GM11168 (cell line): ENCODE results near the gene MAGEA4.

Source experiments
- in situ Hi-C: fragments of 300-500 bp; cut with MboI; formaldehyde crosslinking; loops from one replicate; pipeline ENCODE4 v1.12.0; 2022; ENCODE audit warnings: low sequenced_read_pairs; ENCODE audit not compliant: unreplicated experiment

Gene MAGEA4

GRCh38 chrX:151922692-151923091 lies 10.0 kb downstream of the MAGEA4 start:
- in situ Hi-C loops: no loop called here

DNA sequence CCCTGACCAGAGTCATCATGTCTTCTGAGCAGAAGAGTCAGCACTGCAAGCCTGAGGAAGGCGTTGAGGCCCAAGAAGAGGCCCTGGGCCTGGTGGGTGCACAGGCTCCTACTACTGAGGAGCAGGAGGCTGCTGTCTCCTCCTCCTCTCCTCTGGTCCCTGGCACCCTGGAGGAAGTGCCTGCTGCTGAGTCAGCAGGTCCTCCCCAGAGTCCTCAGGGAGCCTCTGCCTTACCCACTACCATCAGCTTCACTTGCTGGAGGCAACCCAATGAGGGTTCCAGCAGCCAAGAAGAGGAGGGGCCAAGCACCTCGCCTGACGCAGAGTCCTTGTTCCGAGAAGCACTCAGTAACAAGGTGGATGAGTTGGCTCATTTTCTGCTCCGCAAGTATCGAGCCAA lies 11.0 kb downstream of the MAGEA4 start:
- in situ Hi-C loops: no loop called here

- in situ Hi-C loops: no loop called here
Observed at GRCh38 chrX:151929126-151929525, 16.4 kb downstream of the MAGEA4 start.

DNA sequence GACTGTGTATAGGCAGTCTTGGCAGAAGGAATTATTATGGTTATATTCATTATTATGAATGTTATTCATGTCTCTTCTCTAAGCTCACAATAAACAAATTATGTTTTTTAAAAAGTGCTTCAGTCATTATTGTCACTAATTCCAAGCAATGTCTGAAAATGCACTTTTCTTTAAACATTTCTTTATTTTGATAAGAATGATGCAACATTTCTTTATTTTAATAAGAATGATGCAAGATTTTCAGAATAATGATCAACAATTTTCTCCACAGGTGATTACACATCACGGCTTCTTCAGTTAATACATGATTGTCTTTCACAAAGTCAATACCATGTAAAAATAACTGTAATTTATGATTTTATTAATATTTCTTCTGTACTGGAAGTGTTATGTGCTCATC lies 22.7 kb downstream of the MAGEA4 start:
- in situ Hi-C loops: no loop called here

- in situ Hi-C loops: no loop called here
Observed at GRCh38 chrX:151938172-151938571, 25.5 kb downstream of the MAGEA4 start.

GRCh38 chrX:151954730-151955129 lies 42.0 kb downstream of the MAGEA4 start:
- in situ Hi-C loops: no loop called here

DNA sequence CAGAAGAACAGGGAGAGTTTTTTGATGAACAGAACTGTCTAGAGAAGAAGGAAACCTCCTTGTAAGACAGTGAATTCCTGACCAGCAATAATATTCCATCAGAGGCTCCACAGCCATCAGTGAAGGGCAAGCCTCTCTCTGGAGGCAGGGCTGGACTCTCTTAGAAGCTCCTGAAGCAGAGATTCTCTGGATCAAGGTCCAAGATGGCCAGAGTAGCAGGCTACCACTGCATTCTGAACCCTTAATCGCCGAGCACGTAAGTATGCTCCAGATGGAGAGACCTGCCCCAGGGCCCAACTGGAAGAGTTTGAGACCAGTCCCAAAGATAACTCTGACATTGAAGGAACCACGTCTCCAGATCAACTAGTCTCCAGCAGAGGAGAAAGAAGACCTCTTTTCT lies 45.4 kb downstream of the MAGEA4 start:
- in situ Hi-C loops: no loop called here

DNA sequence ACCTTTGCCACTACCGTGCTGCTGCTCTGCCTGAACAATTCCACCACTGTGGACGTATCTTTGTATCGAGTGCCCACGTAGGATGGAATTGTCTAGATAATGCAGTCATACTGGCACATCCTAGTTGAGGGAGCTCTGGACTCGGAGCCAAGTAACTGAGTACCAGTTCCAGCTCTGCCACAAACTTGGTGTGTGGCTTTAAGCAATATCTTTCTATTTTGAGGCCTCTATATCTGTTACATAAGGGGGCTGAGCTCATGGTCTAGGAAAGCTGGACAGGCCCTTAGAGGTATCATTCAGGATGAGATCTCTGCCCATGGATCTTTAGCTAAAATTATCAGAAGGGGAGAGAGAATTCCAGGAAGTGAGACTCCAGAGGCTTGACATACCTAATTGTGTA lies 49.3 kb downstream of the MAGEA4 start:
- in situ Hi-C loops: no loop called here

GRCh38 chrX:151966236-151966635 lies 53.5 kb downstream of the MAGEA4 start:
- in situ Hi-C loops: no loop called here

- in situ Hi-C loops: no loop called here
Observed at GRCh38 chrX:151970027-151970426, 57.3 kb downstream of the MAGEA4 start.

GRCh38 chrX:151970661-151971060 lies 58.0 kb downstream of the MAGEA4 start:
- in situ Hi-C loops: no loop called here

DNA sequence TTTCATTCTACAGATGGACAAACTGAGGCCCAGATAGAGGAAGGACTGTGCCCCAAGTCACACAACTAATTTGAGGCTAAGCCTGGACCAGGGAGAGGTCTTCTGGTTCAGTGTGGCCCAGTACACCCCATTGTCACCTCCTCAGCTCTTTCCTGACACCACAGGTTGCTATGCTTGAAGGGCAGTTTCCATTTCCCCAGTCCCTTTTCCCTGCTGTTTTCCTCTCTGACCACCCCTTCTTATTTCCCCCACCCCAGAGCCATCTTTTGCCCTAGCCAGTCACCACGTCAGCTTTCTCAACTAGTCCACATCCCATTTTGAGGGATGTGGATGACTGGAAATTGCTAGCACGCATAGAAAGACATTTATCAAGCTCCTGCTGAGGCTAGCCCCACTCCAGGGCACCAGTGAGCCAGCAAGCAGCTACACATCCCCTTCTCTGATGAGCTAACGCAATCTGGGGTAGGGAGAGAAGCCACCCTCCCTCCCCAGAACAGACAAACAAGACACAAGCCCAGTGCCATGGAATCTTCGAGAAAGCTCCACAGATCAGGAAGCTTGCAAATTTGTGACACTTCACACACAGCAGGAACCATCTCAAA lies 60.5 kb downstream of the MAGEA4 start:
- in situ Hi-C loops: no loop called here

- in situ Hi-C loops: no loop called here
Observed at GRCh38 chrX:151973851-151974335, 61.2 kb downstream of the MAGEA4 start.
